Activated CD4-positive, alpha-beta T cell treated with anti-CD3 and anti-CD28 coated beads for 36 hours (primary cell): ENCODE data around the gene SLC6A7. TPM values are rescaled to one million over a fixed set of nuclear protein-coding genes. Genes with fewer than 3 reads are reported as not detected.

Experiments used
- ATAC-seq: fragments of 200-7000 bp; cut with Tn5 transposase; one replicate; pipeline ENCODE4 v1.10.0; 2021; ENCODE audit warnings: mild to moderate bottlenecking, moderate library complexity
- CTCF ChIA-PET: fragments of 350-600 bp; sonication (Branson Sonifier 250); formaldehyde crosslinking; loops from one replicate; lab custom pipeline; 2021; ENCODE audit warnings: antibody characterized with exemption; lab: Charles Lee
- POLR2A ChIA-PET: fragments of 350-600 bp; sonication (Branson Sonifier 250); formaldehyde crosslinking; loops from one replicate; lab custom pipeline; 2021; ENCODE audit warnings: antibody characterized with exemption, inconsistent platforms; lab: Charles Lee
- DNase-seq: peaks from one replicate; pipeline ENCODE4 v3.0.0-alpha.2; 2020
- H3K27ac Mint-ChIP-seq: one replicate; pipeline ENCODE4 v1.8.0; 2021; ENCODE audit warnings: mixed read lengths
- H3K27me3 Mint-ChIP-seq: one replicate; pipeline ENCODE4 v1.8.0; 2021; ENCODE audit warnings: mixed read lengths
- H3K36me3 Mint-ChIP-seq: one replicate; pipeline ENCODE4 v1.8.0; 2021; ENCODE audit warnings: low read depth, mixed read lengths
- H3K4me1 Mint-ChIP-seq: one replicate; pipeline ENCODE4 v1.8.0; 2021; ENCODE audit warnings: mixed read lengths
- H3K4me3 Mint-ChIP-seq: one replicate; pipeline ENCODE4 v1.8.0; 2021; ENCODE audit warnings: mild to moderate bottlenecking, moderate library complexity, mixed read lengths
- H3K9me3 Mint-ChIP-seq: one replicate; pipeline ENCODE4 v1.8.0; 2021; ENCODE audit warnings: low read depth, mixed read lengths
- intact Hi-C, 2 experiments: fragments of 100-400 bp; cut with DNase I in 1 of 2; cut with micrococcal nuclease in 1 of 2; formaldehyde crosslinking; loops; one replicate each; pipeline versions ENCODE4 v1.14.2 to v1.15.1; 2022 to 2024; cut with DNase I, micrococcal nuclease
- total RNA-seq, 2 experiments: library from RNA; stranded (reverse); gene quantifications; one replicate each; pipeline ENCODE4 v1.2.3, GENCODE V29; 2021

The SLC6A7 gene
- total RNA-seq, 2 experiments from 2014 or later: not detected

GRCh38 chr5:150175536-150175935, 14.3 kb upstream of the SLC6A7 start:
- no peak overlapping the region for H3K4me3 Mint-ChIP-seq
- intact Hi-C loops: no loop called here
- H3K36me3 Mint-ChIP-seq: no peaks in the 10 kb centered on the region
- H3K27ac Mint-ChIP-seq: no peak overlapping the region
- CTCF ChIA-PET: interaction anchor here (0.6 to 1.4 kb wide), 4 partner anchors 16 to 181 kb away, joined by 3 to 4 read pairs (median 4); no protein-coding TSS in a partner anchor
- ATAC-seq: no peak
- H3K27me3 Mint-ChIP-seq: peaks cover 12% of the 10 kb centered on the region
- no peaks in the 10 kb centered on the region for H3K9me3 Mint-ChIP-seq
- no peaks in the 10 kb centered on the region for H3K4me1 Mint-ChIP-seq
- no peak for DNase-seq
- POLR2A ChIA-PET: no interaction called here

- intact Hi-C loops: no loop called here
- Mint-ChIP-seq H3K4me1 (no peaks in the 10 kb centered on the region), H3K4me3 (no peak overlapping the region), H3K9me3 (no peaks in the 10 kb centered on the region), H3K27me3 (peaks cover 7% of the 10 kb centered on the region), H3K36me3 (no peaks in the 10 kb centered on the region), H3K27ac (no peak overlapping the region)
- ATAC-seq (no peak), DNase-seq (no peak)
- POLR2A ChIA-PET: no interaction called here
- CTCF ChIA-PET: interaction anchor here (0.5 to 1.4 kb wide), 2 partner anchors 9 to 147 kb away, joined by 3 to 4 read pairs; no protein-coding TSS in a partner anchor
Observed at GRCh38 chr5:150176745-150177477, 13.0 kb upstream of the SLC6A7 start.

- ATAC-seq: no peak
- POLR2A ChIA-PET: no interaction called here
- Mint-ChIP-seq H3K27ac (no peak overlapping the region), H3K4me3 (no peak overlapping the region), H3K36me3 (no peaks in the 10 kb centered on the region), H3K9me3 (no peaks in the 10 kb centered on the region), H3K4me1 (no peaks in the 10 kb centered on the region), H3K27me3 (peaks cover 5% of the 10 kb centered on the region)
- no peak for DNase-seq
- CTCF ChIA-PET: no interaction called here
- intact Hi-C loops: no loop called here
Observed at GRCh38 chr5:150177721-150178120, 12.1 kb upstream of the SLC6A7 start.

- ChIA-PET POLR2A (no interaction called here), CTCF (interaction anchor here (0.5 to 0.6 kb wide), 2 partner anchors 197 to 724 kb away, joined by 3 read pairs; no protein-coding TSS in a partner anchor)
- Mint-ChIP-seq H3K27me3 (peaks cover 4% of the 10 kb centered on the region), H3K9me3 (no peaks in the 10 kb centered on the region), H3K4me1 (no peaks in the 10 kb centered on the region), H3K27ac (no peak overlapping the region), H3K36me3 (no peaks in the 10 kb centered on the region), H3K4me3 (no peak overlapping the region)
- no peak for ATAC-seq
- intact Hi-C loops: no loop called here
- DNase-seq: no peak
Observed at GRCh38 chr5:150178262-150178661, 11.6 kb upstream of the SLC6A7 start.

- Mint-ChIP-seq H3K27me3 (no peaks in the 10 kb centered on the region), H3K4me3 (no peak overlapping the region), H3K9me3 (no peaks in the 10 kb centered on the region), H3K27ac (no peak overlapping the region), H3K4me1 (no peaks in the 10 kb centered on the region), H3K36me3 (no peaks in the 10 kb centered on the region)
- POLR2A ChIA-PET: no interaction called here
- DNase-seq (no peak), ATAC-seq (no peak)
- intact Hi-C loops: no loop called here
- CTCF ChIA-PET: interaction anchor here (0.5 kb wide), 1 partner anchor 723 kb away, joined by 3 read pairs; no protein-coding TSS in a partner anchor
Observed at GRCh38 chr5:150179019-150179620, 10.7 kb upstream of the SLC6A7 start.

- CTCF ChIA-PET: interaction anchor here (1.1 kb wide), 1 partner anchor 29 kb away, joined by 3 read pairs; no protein-coding TSS in a partner anchor
- no peak for DNase-seq
- Mint-ChIP-seq H3K4me3 (no peak overlapping the region), H3K27ac (no peak overlapping the region), H3K36me3 (no peaks in the 10 kb centered on the region), H3K4me1 (no peaks in the 10 kb centered on the region), H3K27me3 (peaks cover 2% of the 10 kb centered on the region), H3K9me3 (no peaks in the 10 kb centered on the region)
- intact Hi-C loops: no loop called here
- ATAC-seq: no peak
- POLR2A ChIA-PET: no interaction called here
Observed at GRCh38 chr5:150180241-150181026, 9.4 kb upstream of the SLC6A7 start.

- CTCF ChIA-PET: interaction anchor here (0.7 to 1.1 kb wide), 3 partner anchors 18 to 1522 kb away, joined by 3 read pairs; no protein-coding TSS in a partner anchor
- no peak for DNase-seq
- Mint-ChIP-seq H3K9me3 (no peaks in the 10 kb centered on the region), H3K36me3 (no peaks in the 10 kb centered on the region), H3K4me1 (no peaks in the 10 kb centered on the region), H3K4me3 (no peak overlapping the region), H3K27me3 (peaks cover 2% of the 10 kb centered on the region), H3K27ac (no peak overlapping the region)
- POLR2A ChIA-PET: no interaction called here
- intact Hi-C loops: no loop called here
- ATAC-seq: no peak
Observed at GRCh38 chr5:150181027-150181426, 8.8 kb upstream of the SLC6A7 start.

GRCh38 chr5:150181766-150182545, 7.9 kb upstream of the SLC6A7 start:
- CTCF ChIA-PET: interaction anchor here (0.7 to 1.1 kb wide), 5 partner anchors 19 to 1522 kb away, joined by 3 read pairs; no protein-coding TSS in a partner anchor
- no peak overlapping the region for H3K27ac Mint-ChIP-seq

GRCh38 chr5:150182774-150183173, 7.1 kb upstream of the SLC6A7 start:
- Mint-ChIP-seq H3K27me3 (peaks cover 9% of the 10 kb centered on the region), H3K4me3 (no peak overlapping the region), H3K27ac (no peak overlapping the region), H3K9me3 (no peaks in the 10 kb centered on the region), H3K36me3 (no peaks in the 10 kb centered on the region), H3K4me1 (no peaks in the 10 kb centered on the region)
- ChIA-PET POLR2A (no interaction called here), CTCF (interaction anchor here (0.7 kb wide), 1 partner anchor 144 kb away, joined by 3 read pairs; no protein-coding TSS in a partner anchor)
- no peak for DNase-seq
- no peak for ATAC-seq
- intact Hi-C loops: no loop called here

More at GRCh38 chr5:150181766-150182545, 7.9 kb upstream of the SLC6A7 start:
- DNase-seq: no peak
- POLR2A ChIA-PET: no interaction called here
- H3K9me3 Mint-ChIP-seq: no peaks in the 10 kb centered on the region
- ATAC-seq: no peak
- peaks cover 4% of the 10 kb centered on the region for H3K27me3 Mint-ChIP-seq
- no peaks in the 10 kb centered on the region for H3K4me1 Mint-ChIP-seq
- intact Hi-C loops: no loop called here
- no peaks in the 10 kb centered on the region for H3K36me3 Mint-ChIP-seq
- no peak overlapping the region for H3K4me3 Mint-ChIP-seq

GRCh38 chr5:150183436-150183835, 6.4 kb upstream of the SLC6A7 start:
- POLR2A ChIA-PET: no interaction called here
- H3K4me1 Mint-ChIP-seq: no peaks in the 10 kb centered on the region
- intact Hi-C loops: no loop called here

More at GRCh38 chr5:150183436-150183835, 6.4 kb upstream of the SLC6A7 start:
- no peak for DNase-seq
- no peak for ATAC-seq
- Mint-ChIP-seq H3K27me3 (peaks cover 10% of the 10 kb centered on the region), H3K27ac (no peak overlapping the region), H3K4me3 (no peak overlapping the region), H3K36me3 (no peaks in the 10 kb centered on the region), H3K9me3 (no peaks in the 10 kb centered on the region)
- CTCF ChIA-PET: interaction anchor here (1.0 kb wide), 1 partner anchor 40 kb away, joined by 3 read pairs; no protein-coding TSS in a partner anchor
